ENCODE data around the gene IFNAR1.

The IFNAR1 gene

GRCh38 chr21:33286600-33287456 lies 37.9 kb upstream of the IFNAR1 start:
- H3K79me2 ChIP-seq (ENCODE audit: insufficient read depth, low read length): no peaks in the 10 kb centered on the region
- no peaks in the 10 kb centered on the region for H3K36me3 ChIP-seq (ENCODE audit: low read length)
- H3K27me3 ChIP-seq (ENCODE audit: low read length): no peaks in the 10 kb centered on the region
- no peak overlapping the region for H3K4me3 ChIP-seq (ENCODE audit: insufficient read depth, low read length, poor library complexity, severe bottlenecking)
- no peak overlapping the region for H2AFZ ChIP-seq (ENCODE audit: low read depth, low read length, severe bottlenecking)
- no peaks in the 10 kb centered on the region for H3F3A ChIP-seq (ENCODE audit: insufficient read depth)
- no peaks in the 10 kb centered on the region for H3K9me2 ChIP-seq (replicated peaks; ENCODE audit: insufficient read depth, low read length)
- H3K27ac ChIP-seq (ENCODE audit: low read depth, low read length): no peak overlapping the region
- TF ChIP-seq CTCF (IDR thresholded peaks at IDR 0.05; ENCODE audit: insufficient read depth, low read length, poor library complexity, severe bottlenecking): no peak
- TF ChIP-seq EZH2phosphoT487 (conservative IDR thresholded peaks at IDR 0.05; ENCODE audit: low read length): no peak
- no peak overlapping the region for H3K9ac ChIP-seq (ENCODE audit: low read length)
- no peaks in the 10 kb centered on the region for H3K9me3 ChIP-seq (ENCODE audit: insufficient read depth, low read length)
- no peak overlapping the region for H3K4me2 ChIP-seq (ENCODE audit: low read depth, low read length, poor library complexity, severe bottlenecking)
- H4K20me1 ChIP-seq (ENCODE audit: low read depth, low read length): no peaks in the 10 kb centered on the region

- Histone ChIP-seq H3K79me2 (ENCODE audit: insufficient read depth, low read length) (no peaks in the 10 kb centered on the region), H3K36me3 (ENCODE audit: low read length) (no peaks in the 10 kb centered on the region), H3K27ac (ENCODE audit: low read depth, low read length) (no peak overlapping the region), H3K9ac (ENCODE audit: low read length) (no peak overlapping the region), H3K27me3 (ENCODE audit: low read length) (no peaks in the 10 kb centered on the region), H2AFZ (ENCODE audit: low read depth, low read length, severe bottlenecking) (no peak overlapping the region), H3K9me2 (replicated peaks; ENCODE audit: insufficient read depth, low read length) (no peaks in the 10 kb centered on the region), H4K20me1 (ENCODE audit: low read depth, low read length) (no peaks in the 10 kb centered on the region), H3K4me2 (ENCODE audit: low read depth, low read length, poor library complexity, severe bottlenecking) (no peak overlapping the region), H3K9me3 (ENCODE audit: insufficient read depth, low read length) (no peaks in the 10 kb centered on the region), H3F3A (ENCODE audit: insufficient read depth) (0 out of 2 replicates have a peak, but pooled peaks cover 3% of the 10 kb centered on the region), H3K4me3 (ENCODE audit: insufficient read depth, low read length, poor library complexity, severe bottlenecking) (no peak overlapping the region)
- TF ChIP-seq CTCF (IDR thresholded peaks at IDR 0.05; ENCODE audit: insufficient read depth, low read length, poor library complexity, severe bottlenecking) (no peak), EZH2phosphoT487 (conservative IDR thresholded peaks at IDR 0.05; ENCODE audit: low read length) (no peak)
Measured at GRCh38 chr21:33289199-33289819, 35.5 kb upstream of the IFNAR1 start.

GRCh38 chr21:33290441-33290840 lies 34.3 kb upstream of the IFNAR1 start:
- Histone ChIP-seq H3K9me2 (replicated peaks; ENCODE audit: insufficient read depth, low read length) (no peaks in the 10 kb centered on the region), H3K9ac (ENCODE audit: low read length) (no peak overlapping the region), H3K27me3 (ENCODE audit: low read length) (no peaks in the 10 kb centered on the region), H3K27ac (ENCODE audit: low read depth, low read length) (no peak overlapping the region), H4K20me1 (ENCODE audit: low read depth, low read length) (no peaks in the 10 kb centered on the region), H3K4me3 (ENCODE audit: insufficient read depth, low read length, poor library complexity, severe bottlenecking) (no peak overlapping the region), H2AFZ (ENCODE audit: low read depth, low read length, severe bottlenecking) (no peak overlapping the region), H3K36me3 (ENCODE audit: low read length) (no peaks in the 10 kb centered on the region), H3K4me2 (ENCODE audit: low read depth, low read length, poor library complexity, severe bottlenecking) (no peak overlapping the region), H3K79me2 (ENCODE audit: insufficient read depth, low read length) (no peaks in the 10 kb centered on the region), H3K9me3 (ENCODE audit: insufficient read depth, low read length) (no peaks in the 10 kb centered on the region), H3F3A (ENCODE audit: insufficient read depth) (0 out of 2 replicates have a peak, but pooled peaks cover 3% of the 10 kb centered on the region)
- TF ChIP-seq EZH2phosphoT487 (conservative IDR thresholded peaks at IDR 0.05; ENCODE audit: low read length) (no peak), CTCF (IDR thresholded peaks at IDR 0.05; ENCODE audit: insufficient read depth, low read length, poor library complexity, severe bottlenecking) (no peak)
